ENCODE measurements around the gene LAMA4. TPM values are rescaled to one million over a fixed set of nuclear protein-coding genes. Genes with fewer than 3 reads are reported as not detected.

LAMA4 gene
- total and polyA plus RNA-seq, 4 donors, result 2.1 to 6.0 (median 3.5) TPM

DNA sequence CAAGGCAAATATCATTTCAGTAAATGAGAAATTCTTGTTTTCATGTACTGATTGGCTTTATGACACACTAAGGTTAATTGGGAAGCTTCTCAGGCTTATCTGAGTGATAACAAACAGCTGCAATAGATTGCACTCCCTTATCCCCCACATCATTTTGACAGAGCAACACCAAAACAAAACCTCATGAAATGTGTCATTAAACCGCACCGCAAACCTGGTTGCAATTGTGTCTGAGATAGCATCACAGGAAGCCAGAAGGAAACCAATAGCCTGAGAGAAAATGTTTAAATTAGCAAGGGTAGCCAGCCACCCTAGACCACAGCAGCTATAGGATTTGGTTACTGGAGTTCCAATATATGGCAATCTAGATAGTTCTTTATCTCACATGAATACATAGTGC lies 31.6 kb upstream of the LAMA4 start:
- DNase-seq (ENCODE audit: low spot score), result no peak
- no peak overlapping the region for H3K4me3 ChIP-seq (ENCODE audit: low read depth in 1 of 3, low read length in 3 of 3)
- H3K4me1 ChIP-seq (ENCODE audit: control insufficient read depth in 4 of 4, insufficient read depth in 4 of 4, low read length in 3 of 4), result peaks cover 0 to 2% (median 0%) of the 10 kb centered on the region in 4 donors
- WGBS, result 65% methylated on average over 2 of the region's 2 CpGs
- H3K9ac ChIP-seq (ENCODE audit: low read depth in 1 of 2, low read length in 2 of 2), result no peak overlapping the region
- TF ChIP-seq, protein P1, sequence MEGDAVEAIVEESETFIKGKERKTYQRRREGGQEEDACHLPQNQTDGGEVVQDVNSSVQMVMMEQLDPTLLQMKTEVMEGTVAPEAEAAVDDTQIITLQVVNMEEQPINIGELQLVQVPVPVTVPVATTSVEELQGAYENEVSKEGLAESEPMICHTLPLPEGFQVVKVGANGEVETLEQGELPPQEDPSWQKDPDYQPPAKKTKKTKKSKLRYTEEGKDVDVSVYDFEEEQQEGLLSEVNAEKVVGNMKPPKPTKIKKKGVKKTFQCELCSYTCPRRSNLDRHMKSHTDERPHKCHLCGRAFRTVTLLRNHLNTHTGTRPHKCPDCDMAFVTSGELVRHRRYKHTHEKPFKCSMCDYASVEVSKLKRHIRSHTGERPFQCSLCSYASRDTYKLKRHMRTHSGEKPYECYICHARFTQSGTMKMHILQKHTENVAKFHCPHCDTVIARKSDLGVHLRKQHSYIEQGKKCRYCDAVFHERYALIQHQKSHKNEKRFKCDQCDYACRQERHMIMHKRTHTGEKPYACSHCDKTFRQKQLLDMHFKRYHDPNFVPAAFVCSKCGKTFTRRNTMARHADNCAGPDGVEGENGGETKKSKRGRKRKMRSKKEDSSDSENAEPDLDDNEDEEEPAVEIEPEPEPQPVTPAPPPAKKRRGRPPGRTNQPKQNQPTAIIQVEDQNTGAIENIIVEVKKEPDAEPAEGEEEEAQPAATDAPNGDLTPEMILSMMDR (IDR thresholded peaks at IDR 0.05; ENCODE audit: low read depth, low read length, missing input control), result no peak
- no peak for TF ChIP-seq GABPA (IDR thresholded peaks at IDR 0.05 in 1 of 2, conservative IDR thresholded peaks at IDR 0.05 in 1 of 2)
- no peak for TF ChIP-seq JUND (IDR thresholded peaks at IDR 0.05)
- TF ChIP-seq SP1 (IDR thresholded peaks at IDR 0.05), result no peak
- TF ChIP-seq, protein P2, sequence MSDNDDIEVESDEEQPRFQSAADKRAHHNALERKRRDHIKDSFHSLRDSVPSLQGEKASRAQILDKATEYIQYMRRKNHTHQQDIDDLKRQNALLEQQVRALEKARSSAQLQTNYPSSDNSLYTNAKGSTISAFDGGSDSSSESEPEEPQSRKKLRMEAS (IDR thresholded peaks at IDR 0.05), result no peak
- TF ChIP-seq REST (IDR thresholded peaks at IDR 0.05), result no peak
- TF ChIP-seq HNF4A (conservative IDR thresholded peaks at IDR 0.05), result no peak
- no peak for TF ChIP-seq NR2F2 (IDR thresholded peaks at IDR 0.05)
- TF ChIP-seq, protein P3, sequence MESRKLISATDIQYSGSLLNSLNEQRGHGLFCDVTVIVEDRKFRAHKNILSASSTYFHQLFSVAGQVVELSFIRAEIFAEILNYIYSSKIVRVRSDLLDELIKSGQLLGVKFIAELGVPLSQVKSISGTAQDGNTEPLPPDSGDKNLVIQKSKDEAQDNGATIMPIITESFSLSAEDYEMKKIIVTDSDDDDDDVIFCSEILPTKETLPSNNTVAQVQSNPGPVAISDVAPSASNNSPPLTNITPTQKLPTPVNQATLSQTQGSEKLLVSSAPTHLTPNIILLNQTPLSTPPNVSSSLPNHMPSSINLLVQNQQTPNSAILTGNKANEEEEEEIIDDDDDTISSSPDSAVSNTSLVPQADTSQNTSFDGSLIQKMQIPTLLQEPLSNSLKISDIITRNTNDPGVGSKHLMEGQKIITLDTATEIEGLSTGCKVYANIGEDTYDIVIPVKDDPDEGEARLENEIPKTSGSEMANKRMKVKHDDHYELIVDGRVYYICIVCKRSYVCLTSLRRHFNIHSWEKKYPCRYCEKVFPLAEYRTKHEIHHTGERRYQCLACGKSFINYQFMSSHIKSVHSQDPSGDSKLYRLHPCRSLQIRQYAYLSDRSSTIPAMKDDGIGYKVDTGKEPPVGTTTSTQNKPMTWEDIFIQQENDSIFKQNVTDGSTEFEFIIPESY (IDR thresholded peaks at IDR 0.05), result no peak
- H3K27me3 ChIP-seq (ENCODE audit: control insufficient read depth in 4 of 4, insufficient read depth in 4 of 4, low read length in 3 of 4), result no peaks in the 10 kb centered on the region
- H3K36me3 ChIP-seq (ENCODE audit: control insufficient read depth in 4 of 4, insufficient read depth in 3 of 4, low read depth in 1 of 4, low read length in 3 of 4), result no peaks in the 10 kb centered on the region
- H3K27ac ChIP-seq (ENCODE audit: low read depth in 1 of 2, low read length in 2 of 2), result no peak overlapping the region
- H3K9me3 ChIP-seq (ENCODE audit: control insufficient read depth in 4 of 4, low read length in 3 of 4), result no peaks in the 10 kb centered on the region

DNA sequence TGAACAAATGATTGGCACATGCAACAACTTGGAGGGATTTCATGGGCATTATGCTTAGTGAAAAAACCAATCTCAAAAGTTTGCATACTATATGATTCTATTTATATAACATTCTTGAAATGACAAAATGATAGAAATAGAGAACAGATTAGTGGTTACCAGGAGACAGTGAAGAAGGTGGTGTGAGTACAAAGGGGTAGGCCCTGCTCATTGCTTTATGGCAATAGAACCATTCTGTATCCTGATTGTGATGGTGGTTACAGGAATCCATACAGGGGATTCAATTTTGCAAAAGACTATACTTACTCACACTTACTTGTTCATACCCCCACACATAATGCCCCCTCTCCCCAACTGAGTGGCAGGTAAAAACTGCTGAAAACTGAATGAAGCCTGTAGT lies 30.2 kb upstream of the LAMA4 start:
- no peaks in the 10 kb centered on the region for H3K27me3 ChIP-seq (ENCODE audit: control insufficient read depth in 4 of 4, insufficient read depth in 4 of 4, low read length in 3 of 4)
- no peak for DNase-seq (ENCODE audit: low spot score)
- H3K36me3 ChIP-seq (ENCODE audit: control insufficient read depth in 4 of 4, insufficient read depth in 3 of 4, low read depth in 1 of 4, low read length in 3 of 4), result no peaks in the 10 kb centered on the region
- no peak overlapping the region for H3K9ac ChIP-seq (ENCODE audit: low read depth in 1 of 2, low read length in 2 of 2)
- no peak for TF ChIP-seq HNF4G (IDR thresholded peaks at IDR 0.05)
- TF ChIP-seq GABPA (IDR thresholded peaks at IDR 0.05 in 1 of 2, conservative IDR thresholded peaks at IDR 0.05 in 1 of 2), result no peak
- TF ChIP-seq SP1 (IDR thresholded peaks at IDR 0.05), result no peak
- no peak for TF ChIP-seq NR2F2 (IDR thresholded peaks at IDR 0.05)
- TF ChIP-seq FOXA1 (IDR thresholded peaks at IDR 0.05), result no peak
- no peak for TF ChIP-seq HNF4A (conservative IDR thresholded peaks at IDR 0.05)
- no peak for TF ChIP-seq YY1 (IDR thresholded peaks at IDR 0.05)
- TF ChIP-seq, protein P1 (IDR thresholded peaks at IDR 0.05; ENCODE audit: low read depth, low read length, missing input control), result no peak
- TF ChIP-seq EGR1 (IDR thresholded peaks at IDR 0.05; ENCODE audit: low read depth in 2 of 2), result no peak
- no peak for TF ChIP-seq RXRA (IDR thresholded peaks at IDR 0.05)
- H3K4me1 ChIP-seq (ENCODE audit: control insufficient read depth in 4 of 4, insufficient read depth in 4 of 4, low read length in 3 of 4), result peaks cover 0 to 2% (median 0%) of the 10 kb centered on the region in 4 donors
- no peaks in the 10 kb centered on the region for H3K9me3 ChIP-seq (ENCODE audit: control insufficient read depth in 4 of 4, low read length in 3 of 4)
- no peak overlapping the region for H3K27ac ChIP-seq (ENCODE audit: low read depth in 1 of 2, low read length in 2 of 2)
- no peak overlapping the region for H3K4me3 ChIP-seq (ENCODE audit: low read depth in 1 of 3, low read length in 3 of 3)

Measured in liver (tissue), 9 donors.